NCI-H524 (cell line): ENCODE results near the gene RNU6-9.
"Not testable (repeated sequence)": the region's sequence is repeated elsewhere in the genome, so short reads cannot be mapped to it uniquely, and the experiment has no call there.

Source experiments
- DNase-seq, 2 experiments: peaks; one replicate each; lab custom pipeline; 2025; lab: John Stamatoyannopoulos, UW

RNU6-9 gene

GRCh38 chr19:861756-862580 is 31.3 kb upstream of the RNU6-9 start:
- peak; percentile 24 to 69 for DNase-seq

- DNase-seq: peak; percentile 37 to 73
Observed at GRCh38 chr19:862581-863314, 30.5 kb upstream of the RNU6-9 start.

GRCh38 chr19:863315-863620 is 30.0 kb upstream of the RNU6-9 start:
- no peak for DNase-seq

GRCh38 chr19:866769-867300 is 26.4 kb upstream of the RNU6-9 start:
- DNase-seq: no peak

GRCh38 chr19:867301-867793 is 25.9 kb upstream of the RNU6-9 start:
- no peak for DNase-seq

- no peak for DNase-seq
Observed at GRCh38 chr19:867855-868457, 25.3 kb upstream of the RNU6-9 start.

GRCh38 chr19:868458-869244 is 24.6 kb upstream of the RNU6-9 start:
- DNase-seq: no peak

GRCh38 chr19:869245-870177 is 23.8 kb upstream of the RNU6-9 start:
- DNase-seq: no peak

- DNase-seq: no peak
Observed at GRCh38 chr19:870314-870713, 23.0 kb upstream of the RNU6-9 start.

- no peak for DNase-seq
Observed at GRCh38 chr19:870963-871401, 22.3 kb upstream of the RNU6-9 start.

GRCh38 chr19:871446-872265 is 21.6 kb upstream of the RNU6-9 start:
- DNase-seq: no peak

GRCh38 chr19:872266-872951 is 20.9 kb upstream of the RNU6-9 start:
- DNase-seq: no peak

- DNase-seq: no peak
Observed at GRCh38 chr19:873084-873483, 20.2 kb upstream of the RNU6-9 start.

- DNase-seq: no peak
Observed at GRCh38 chr19:873561-874041, 19.7 kb upstream of the RNU6-9 start.

GRCh38 chr19:875265-875879 is 17.9 kb upstream of the RNU6-9 start:
- no peak for DNase-seq

GRCh38 chr19:876089-876488 is 17.2 kb upstream of the RNU6-9 start:
- no peak for DNase-seq

GRCh38 chr19:876780-877314 is 16.4 kb upstream of the RNU6-9 start:
- DNase-seq: no peak

GRCh38 chr19:877992-878660 is 15.2 kb upstream of the RNU6-9 start:
- not testable (repeated sequence) for DNase-seq
